Measurements from ENCODE around the gene RAPGEF4.
"Not testable (repeated sequence)": the region's sequence is repeated elsewhere in the genome, so short reads cannot be mapped to it uniquely, and the experiment has no call there.

Gene RAPGEF4

DNA sequence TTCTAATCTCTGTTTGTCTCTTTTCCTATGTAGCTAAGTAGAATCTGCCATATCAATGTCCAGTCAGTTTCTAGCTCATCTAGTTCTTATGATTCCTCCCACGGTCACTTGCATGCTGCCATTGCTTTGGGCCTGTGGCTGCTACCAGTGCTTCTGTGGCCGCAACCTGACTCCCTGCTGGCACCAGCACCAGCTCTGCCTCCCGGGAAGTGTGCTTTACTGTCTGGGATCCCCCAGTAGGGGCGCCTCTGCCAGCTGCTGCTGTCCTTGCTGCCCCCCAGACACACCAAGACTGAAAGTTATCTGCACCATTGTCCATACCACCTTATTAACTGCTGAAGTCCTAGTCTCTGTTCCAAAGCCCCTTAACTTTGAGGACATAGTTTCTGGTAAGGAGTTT is 56.3 kb downstream of the RAPGEF4 start:
- Histone ChIP-seq H3K4me2 (ENCODE audit: low read length) (no peak overlapping the region), H3F3A (ENCODE audit: control insufficient read depth, insufficient read depth) (no peaks in the 10 kb centered on the region), H3K36me3 (ENCODE audit: control insufficient read depth, low read length) (no peaks in the 10 kb centered on the region), H3K4me1 (ENCODE audit: control insufficient read depth, low read length) (no peaks in the 10 kb centered on the region), H3K9me2 (replicated peaks; ENCODE audit: control insufficient read depth, low read length) (no peaks in the 10 kb centered on the region), H3K79me2 (ENCODE audit: control insufficient read depth, low read length) (no peaks in the 10 kb centered on the region), H4K20me1 (ENCODE audit: control insufficient read depth, insufficient read depth, low read depth, low read length) (no peaks in the 10 kb centered on the region), H3K4me3 (ENCODE audit: low read length) (no peak overlapping the region), H3K9me3 (ENCODE audit: control insufficient read depth, insufficient read depth, low read length) (no peaks in the 10 kb centered on the region), H3K27ac (ENCODE audit: low read depth, low read length) (no peak overlapping the region), H3K27me3 (ENCODE audit: control insufficient read depth, low read length) (peaks cover 13% of the 10 kb centered on the region; the same call in 1 of the 2 replicates)
- TF ChIP-seq EZH2phosphoT487 (IDR thresholded peaks at IDR 0.05; ENCODE audit: borderline replicate concordance, low read length): no peak
- TF ChIP-seq, protein P1, sequence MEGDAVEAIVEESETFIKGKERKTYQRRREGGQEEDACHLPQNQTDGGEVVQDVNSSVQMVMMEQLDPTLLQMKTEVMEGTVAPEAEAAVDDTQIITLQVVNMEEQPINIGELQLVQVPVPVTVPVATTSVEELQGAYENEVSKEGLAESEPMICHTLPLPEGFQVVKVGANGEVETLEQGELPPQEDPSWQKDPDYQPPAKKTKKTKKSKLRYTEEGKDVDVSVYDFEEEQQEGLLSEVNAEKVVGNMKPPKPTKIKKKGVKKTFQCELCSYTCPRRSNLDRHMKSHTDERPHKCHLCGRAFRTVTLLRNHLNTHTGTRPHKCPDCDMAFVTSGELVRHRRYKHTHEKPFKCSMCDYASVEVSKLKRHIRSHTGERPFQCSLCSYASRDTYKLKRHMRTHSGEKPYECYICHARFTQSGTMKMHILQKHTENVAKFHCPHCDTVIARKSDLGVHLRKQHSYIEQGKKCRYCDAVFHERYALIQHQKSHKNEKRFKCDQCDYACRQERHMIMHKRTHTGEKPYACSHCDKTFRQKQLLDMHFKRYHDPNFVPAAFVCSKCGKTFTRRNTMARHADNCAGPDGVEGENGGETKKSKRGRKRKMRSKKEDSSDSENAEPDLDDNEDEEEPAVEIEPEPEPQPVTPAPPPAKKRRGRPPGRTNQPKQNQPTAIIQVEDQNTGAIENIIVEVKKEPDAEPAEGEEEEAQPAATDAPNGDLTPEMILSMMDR (IDR thresholded peaks at IDR 0.05; ENCODE audit: low read depth, low read length, poor library complexity, severe bottlenecking): no peak

DNA sequence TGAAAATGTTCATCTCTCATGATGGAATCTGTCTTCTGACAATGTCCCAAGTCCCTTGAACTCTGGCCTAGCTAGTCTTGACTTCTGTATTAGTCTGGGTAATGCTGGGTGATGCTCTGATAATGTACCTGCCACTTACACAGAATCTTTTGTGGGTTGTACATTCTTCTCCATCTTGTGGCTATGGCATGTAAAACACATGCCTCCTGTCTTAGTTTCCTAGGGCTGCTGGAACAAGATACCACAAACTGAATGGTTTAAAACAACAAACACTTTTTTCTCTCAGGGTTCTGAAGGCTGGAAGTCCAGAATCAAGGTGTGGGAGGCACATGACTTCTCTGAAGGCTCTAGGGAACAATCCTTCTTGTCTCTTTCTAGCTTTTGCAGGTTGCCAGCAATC is 57.1 kb downstream of the RAPGEF4 start:
- TF ChIP-seq, protein P1 (IDR thresholded peaks at IDR 0.05; ENCODE audit: low read depth, low read length, poor library complexity, severe bottlenecking): no peak
- no peak for TF ChIP-seq EZH2phosphoT487 (IDR thresholded peaks at IDR 0.05; ENCODE audit: borderline replicate concordance, low read length)
- H3K9me3 ChIP-seq (ENCODE audit: control insufficient read depth, insufficient read depth, low read length): no peaks in the 10 kb centered on the region
- peaks cover 13% of the 10 kb centered on the region; the same call in 1 of the 2 replicates for H3K27me3 ChIP-seq (ENCODE audit: control insufficient read depth, low read length)
- H3F3A ChIP-seq (ENCODE audit: control insufficient read depth, insufficient read depth): no peaks in the 10 kb centered on the region
- H3K4me2 ChIP-seq (ENCODE audit: low read length): no peak overlapping the region
- no peak overlapping the region for H3K27ac ChIP-seq (ENCODE audit: low read depth, low read length)
- no peaks in the 10 kb centered on the region for H3K36me3 ChIP-seq (ENCODE audit: control insufficient read depth, low read length)
- H4K20me1 ChIP-seq (ENCODE audit: control insufficient read depth, insufficient read depth, low read depth, low read length): no peaks in the 10 kb centered on the region
- H3K79me2 ChIP-seq (ENCODE audit: control insufficient read depth, low read length): no peaks in the 10 kb centered on the region
- H3K4me1 ChIP-seq (ENCODE audit: control insufficient read depth, low read length): no peaks in the 10 kb centered on the region
- H3K4me3 ChIP-seq (ENCODE audit: low read length): no peak overlapping the region
- no peaks in the 10 kb centered on the region for H3K9me2 ChIP-seq (replicated peaks; ENCODE audit: control insufficient read depth, low read length)

DNA sequence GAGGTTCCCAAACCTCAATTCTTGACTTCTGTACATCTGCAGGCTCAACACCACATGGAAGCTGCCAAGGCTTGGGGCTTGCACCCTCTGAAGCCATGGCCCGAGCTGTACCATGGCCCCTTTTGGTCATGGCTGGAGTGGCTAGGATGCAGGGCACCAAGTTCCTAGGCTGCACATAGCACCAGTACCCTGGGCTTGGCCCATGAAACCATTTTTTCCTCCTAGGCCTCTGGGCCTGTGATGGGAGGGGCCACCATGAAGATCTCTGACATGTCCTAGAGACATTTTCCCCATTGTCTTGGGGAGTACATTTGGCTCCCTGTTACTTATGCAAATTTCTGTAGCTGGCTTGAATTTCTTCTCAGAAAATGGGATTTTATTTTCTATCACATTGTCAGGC is 67.7 kb downstream of the RAPGEF4 start:
- not testable (repeated sequence) for H4K20me1 ChIP-seq (ENCODE audit: control insufficient read depth, insufficient read depth, low read depth, low read length); H3K27ac ChIP-seq (ENCODE audit: low read depth, low read length); H3F3A ChIP-seq (ENCODE audit: control insufficient read depth, insufficient read depth); H3K4me1 ChIP-seq (ENCODE audit: control insufficient read depth, low read length); H3K9me2 ChIP-seq (replicated peaks; ENCODE audit: control insufficient read depth, low read length); H3K36me3 ChIP-seq (ENCODE audit: control insufficient read depth, low read length); H3K9me3 ChIP-seq (ENCODE audit: control insufficient read depth, insufficient read depth, low read length); H3K4me2 ChIP-seq (ENCODE audit: low read length); H3K4me3 ChIP-seq (ENCODE audit: low read length); H3K79me2 ChIP-seq (ENCODE audit: control insufficient read depth, low read length); H3K27me3 ChIP-seq (ENCODE audit: control insufficient read depth, low read length)

DNA sequence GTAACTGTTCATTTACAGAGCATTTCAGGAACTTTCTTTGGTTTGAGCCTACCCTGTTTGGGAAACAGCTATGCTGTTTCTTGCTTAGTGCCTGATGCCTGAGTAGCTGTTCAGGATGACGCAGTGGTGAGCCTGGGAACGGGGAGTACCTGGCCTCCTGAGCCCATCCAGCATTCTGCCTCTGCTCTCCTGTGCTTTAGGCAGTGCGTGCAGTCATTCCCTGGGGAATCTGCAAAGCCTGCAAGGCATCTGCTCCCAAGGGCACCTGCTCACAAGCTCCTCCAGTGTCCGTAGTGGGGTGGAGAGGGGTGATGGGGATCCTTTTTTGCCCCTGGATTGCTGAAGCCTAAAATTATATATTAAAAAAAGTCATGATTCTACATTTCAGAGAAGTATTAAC is 68.8 kb downstream of the RAPGEF4 start:
- H3K27me3 ChIP-seq (ENCODE audit: control insufficient read depth, low read length): 0 out of 2 replicates have a peak, but pooled peaks cover 3% of the 10 kb centered on the region
- H3K4me2 ChIP-seq (ENCODE audit: low read length): no peak overlapping the region
- H4K20me1 ChIP-seq (ENCODE audit: control insufficient read depth, insufficient read depth, low read depth, low read length): no peaks in the 10 kb centered on the region
- H3K79me2 ChIP-seq (ENCODE audit: control insufficient read depth, low read length): no peaks in the 10 kb centered on the region
- peaks cover 5% of the 10 kb centered on the region; the same call in 1 of the 2 replicates for H3K9me3 ChIP-seq (ENCODE audit: control insufficient read depth, insufficient read depth, low read length)
- no peaks in the 10 kb centered on the region for H3K4me1 ChIP-seq (ENCODE audit: control insufficient read depth, low read length)
- no peaks in the 10 kb centered on the region for H3K36me3 ChIP-seq (ENCODE audit: control insufficient read depth, low read length)
- TF ChIP-seq EZH2phosphoT487 (IDR thresholded peaks at IDR 0.05; ENCODE audit: borderline replicate concordance, low read length): no peak
- TF ChIP-seq, protein P1 (IDR thresholded peaks at IDR 0.05; ENCODE audit: low read depth, low read length, poor library complexity, severe bottlenecking): no peak
- no peak overlapping the region for H3K27ac ChIP-seq (ENCODE audit: low read depth, low read length)
- no peaks in the 10 kb centered on the region for H3F3A ChIP-seq (ENCODE audit: control insufficient read depth, insufficient read depth)
- no peak overlapping the region for H3K4me3 ChIP-seq (ENCODE audit: low read length)
- H3K9me2 ChIP-seq (replicated peaks; ENCODE audit: control insufficient read depth, low read length): no peaks in the 10 kb centered on the region
